Measurements from ENCODE around the gene LTO1.
"Not testable (repeated sequence)": the region's sequence is repeated elsewhere in the genome, so short reads cannot be mapped to it uniquely, and the experiment has no call there.

LTO1 gene

DNA sequence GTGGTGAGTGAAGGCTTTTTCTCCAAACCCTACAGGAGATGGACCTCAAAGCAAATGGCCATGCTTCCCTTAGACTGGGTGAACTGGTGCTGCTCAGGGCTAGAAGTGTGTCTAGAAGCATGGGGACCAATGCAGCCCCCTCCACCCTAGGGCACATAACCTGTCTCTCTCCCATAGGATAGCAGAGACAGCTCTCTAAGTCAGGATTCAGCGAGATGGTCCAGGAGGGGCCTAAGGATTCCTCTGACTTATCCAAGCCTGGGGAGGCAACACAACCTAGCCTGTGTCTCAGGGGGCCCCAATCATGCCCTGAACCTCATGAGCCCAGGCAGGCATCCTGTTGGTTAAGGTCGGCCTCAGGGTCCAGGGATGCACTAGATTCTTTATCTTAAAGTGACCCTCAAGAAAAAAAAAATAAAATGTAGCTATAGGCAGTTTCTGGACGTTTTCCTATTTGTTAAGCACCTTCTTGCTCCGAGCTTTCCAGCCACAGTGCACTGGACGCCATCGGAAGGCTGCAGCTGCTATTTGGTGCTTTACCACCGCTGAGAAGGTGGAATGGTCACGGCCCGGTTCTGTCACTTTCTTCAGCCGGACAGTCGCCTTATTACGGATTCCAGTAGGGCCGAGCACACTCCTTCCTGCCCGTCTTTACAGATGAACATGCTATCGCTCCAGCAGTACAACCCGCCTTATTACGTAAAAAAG lies 39.2 kb downstream of the LTO1 start:
- H3K27ac Mint-ChIP-seq (ENCODE audit: low read depth) = no peak overlapping the region
- no peak overlapping the region for H3K4me3 Mint-ChIP-seq
- H3K9me3 Mint-ChIP-seq = no peaks in the 10 kb centered on the region
- ATAC-seq (replicated peaks; ENCODE audit: extremely low read depth, poor library complexity, severe bottlenecking) (no peak), DNase-seq (ENCODE audit: low spot score in 2 of 2) (no peak)
- H3K4me1 Mint-ChIP-seq = peaks cover 15% of the 10 kb centered on the region
- peaks cover 75% of the 10 kb centered on the region for H3K27me3 Mint-ChIP-seq
- H3K36me3 Mint-ChIP-seq (ENCODE audit: insufficient read depth) = peaks cover 2% of the 10 kb centered on the region

DNA sequence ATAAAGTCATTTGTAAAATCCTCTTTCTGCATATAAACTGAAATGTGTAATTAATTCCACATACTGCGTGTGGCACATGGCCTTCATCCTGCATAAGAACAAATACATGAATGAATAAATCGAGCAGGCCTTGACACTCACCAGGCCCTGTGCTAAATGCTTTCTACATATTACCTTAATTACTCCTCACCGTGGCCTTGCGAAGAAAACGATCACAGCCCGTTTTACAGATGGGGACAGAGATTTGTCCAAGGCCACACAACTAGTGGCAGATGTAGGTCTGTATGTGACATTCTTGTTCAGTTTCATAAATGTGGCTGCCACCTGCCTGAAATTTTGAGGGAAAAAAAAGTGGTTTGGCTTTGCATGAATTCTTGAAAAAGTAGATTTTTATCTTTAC lies 40.0 kb downstream of the LTO1 start:
- H3K27ac Mint-ChIP-seq (ENCODE audit: low read depth) = no peak overlapping the region
- DNase-seq (ENCODE audit: low spot score in 2 of 2) = no peak
- ATAC-seq (replicated peaks; ENCODE audit: extremely low read depth, poor library complexity, severe bottlenecking) = no peak
- no peaks in the 10 kb centered on the region for H3K9me3 Mint-ChIP-seq
- H3K36me3 Mint-ChIP-seq (ENCODE audit: insufficient read depth) = no peaks in the 10 kb centered on the region
- peaks cover 7% of the 10 kb centered on the region for H3K4me1 Mint-ChIP-seq
- H3K27me3 Mint-ChIP-seq = peaks cover 67% of the 10 kb centered on the region
- H3K4me3 Mint-ChIP-seq = no peak overlapping the region

DNA sequence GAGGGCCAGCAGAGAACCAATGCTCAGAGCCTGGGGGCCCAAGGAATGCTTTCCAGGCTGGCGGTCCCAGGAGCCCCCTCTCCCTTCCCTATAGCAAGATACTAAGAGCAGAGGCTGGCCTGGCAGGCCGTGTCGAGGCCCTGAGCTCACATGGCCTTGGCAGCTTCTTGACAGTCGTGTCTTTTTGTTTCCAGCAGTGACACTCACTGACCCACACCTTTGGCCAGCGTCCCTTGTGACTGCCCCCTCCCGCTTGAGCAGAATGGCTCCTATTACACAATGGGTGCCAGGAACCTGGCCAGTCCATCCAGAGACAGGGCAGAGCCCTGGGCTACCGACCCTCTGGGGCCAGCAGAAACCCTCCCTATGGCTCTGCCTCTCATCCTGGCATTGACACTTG lies 40.6 kb downstream of the LTO1 start:
- H3K27me3 Mint-ChIP-seq = peaks cover 67% of the 10 kb centered on the region
- DNase-seq (ENCODE audit: low spot score in 2 of 2) (no peak), ATAC-seq (replicated peaks; ENCODE audit: extremely low read depth, poor library complexity, severe bottlenecking) (no peak)
- peaks cover 5% of the 10 kb centered on the region for H3K9me3 Mint-ChIP-seq
- H3K4me1 Mint-ChIP-seq = peaks cover 5% of the 10 kb centered on the region
- H3K36me3 Mint-ChIP-seq (ENCODE audit: insufficient read depth) = no peaks in the 10 kb centered on the region
- no peak overlapping the region for H3K4me3 Mint-ChIP-seq
- no peak overlapping the region for H3K27ac Mint-ChIP-seq (ENCODE audit: low read depth)

DNA sequence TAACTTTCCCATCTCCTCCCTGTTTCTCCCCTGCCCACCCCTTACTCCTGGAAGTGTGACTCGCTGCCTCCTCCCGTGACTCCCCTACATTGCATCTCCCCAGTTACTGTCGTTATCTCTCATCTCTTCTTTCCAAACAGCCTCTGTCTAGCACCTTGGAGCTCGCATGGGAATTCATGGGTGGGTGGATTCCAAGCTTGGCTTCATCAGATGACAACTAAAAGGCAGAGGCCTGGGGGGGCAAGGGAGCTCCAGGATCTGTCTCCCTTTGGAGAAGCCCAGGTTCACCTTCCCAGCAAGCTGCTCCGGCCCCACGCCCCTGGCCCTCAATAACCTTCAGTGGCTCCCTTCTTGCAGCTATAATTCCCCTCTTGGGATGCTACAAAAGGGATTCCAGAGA lies 41.1 kb downstream of the LTO1 start:
- H3K9me3 Mint-ChIP-seq = peaks cover 9% of the 10 kb centered on the region
- no peak overlapping the region for H3K4me3 Mint-ChIP-seq
- ATAC-seq (replicated peaks; ENCODE audit: extremely low read depth, poor library complexity, severe bottlenecking) = no peak

DNA sequence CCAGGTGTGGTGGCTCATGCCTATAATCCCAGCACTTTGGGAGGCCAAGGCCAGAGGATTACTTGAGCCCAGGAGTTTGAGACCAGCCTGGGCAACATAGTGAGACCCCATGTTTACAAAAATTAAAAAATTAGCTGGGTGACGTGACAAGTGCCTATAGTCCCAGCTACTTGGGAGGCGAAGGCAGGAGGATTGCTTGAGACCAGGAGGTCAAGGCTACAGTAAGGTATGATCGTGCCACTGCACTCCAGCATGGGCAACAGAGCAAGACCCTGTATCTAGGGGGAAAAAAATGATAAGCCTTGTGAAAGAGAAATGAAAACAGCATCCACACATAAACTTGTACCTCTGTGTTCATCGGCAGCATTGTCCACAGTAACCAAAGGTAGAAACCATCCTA lies 42.3 kb downstream of the LTO1 start:
- H3K4me1 Mint-ChIP-seq = no peaks in the 10 kb centered on the region
- DNase-seq (ENCODE audit: low spot score in 2 of 2) = no peak
- no peak overlapping the region for H3K4me3 Mint-ChIP-seq
- H3K27ac Mint-ChIP-seq (ENCODE audit: low read depth) = no peak overlapping the region
- H3K9me3 Mint-ChIP-seq = peaks cover 9% of the 10 kb centered on the region
- H3K36me3 Mint-ChIP-seq (ENCODE audit: insufficient read depth) = no peaks in the 10 kb centered on the region
- ATAC-seq (replicated peaks; ENCODE audit: extremely low read depth, poor library complexity, severe bottlenecking) = no peak
- H3K27me3 Mint-ChIP-seq = peaks cover 59% of the 10 kb centered on the region

More for the DNA sequence above, 41.1 kb downstream of the LTO1 start:
- Mint-ChIP-seq H3K36me3 (ENCODE audit: insufficient read depth) (no peaks in the 10 kb centered on the region), H3K4me1 (peaks cover 5% of the 10 kb centered on the region), H3K27ac (ENCODE audit: low read depth) (no peak overlapping the region), H3K27me3 (peaks cover 67% of the 10 kb centered on the region)
- DNase-seq (ENCODE audit: low spot score in 2 of 2) = no peak

DNA sequence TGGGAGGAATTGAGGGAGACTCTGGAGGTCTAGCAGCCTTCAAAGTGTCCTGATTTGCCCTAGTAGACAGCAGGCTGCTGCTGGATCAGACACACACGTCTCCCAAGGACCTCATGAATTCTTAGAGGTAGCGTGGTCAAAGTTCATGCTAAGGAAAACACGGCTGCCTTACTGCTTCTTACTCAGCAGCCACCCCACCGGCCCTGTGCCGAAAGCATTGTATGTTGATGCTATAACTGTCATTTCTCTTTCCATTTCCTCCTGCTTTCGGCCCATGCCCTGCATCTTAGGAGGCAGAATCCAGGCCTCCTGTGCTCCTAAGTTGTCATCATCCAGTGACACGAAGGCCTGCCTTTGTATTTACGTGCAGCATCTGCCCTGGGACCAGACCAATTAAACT lies 44.7 kb downstream of the LTO1 start:
- H3K9me3 Mint-ChIP-seq = peaks cover 9% of the 10 kb centered on the region
- no peak overlapping the region for H3K4me3 Mint-ChIP-seq
- peaks cover 59% of the 10 kb centered on the region for H3K27me3 Mint-ChIP-seq
- H3K27ac Mint-ChIP-seq (ENCODE audit: low read depth) = no peak overlapping the region
- ATAC-seq (replicated peaks; ENCODE audit: extremely low read depth, poor library complexity, severe bottlenecking) (no peak), DNase-seq (ENCODE audit: low spot score in 2 of 2) (no peak)
- no peaks in the 10 kb centered on the region for H3K36me3 Mint-ChIP-seq (ENCODE audit: insufficient read depth)
- H3K4me1 Mint-ChIP-seq = no peaks in the 10 kb centered on the region

DNA sequence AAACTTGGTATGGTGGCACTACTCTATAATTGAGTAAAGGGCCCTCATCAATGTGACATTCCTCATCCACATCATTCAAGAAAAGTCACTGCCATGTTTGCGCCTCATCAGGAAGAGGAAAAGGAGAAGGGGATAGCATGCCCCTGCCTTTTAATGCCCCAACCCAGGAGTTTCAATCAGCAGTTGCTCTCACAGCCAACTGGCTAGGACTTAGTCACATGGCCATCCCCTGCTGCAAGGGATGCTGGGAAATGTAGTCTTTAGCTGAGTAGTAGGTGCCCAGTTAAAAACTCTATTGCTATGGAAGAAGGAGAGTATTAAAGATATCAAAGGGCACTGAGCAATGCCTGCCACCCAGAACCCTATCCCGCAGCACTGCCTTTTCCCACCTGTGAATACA lies 45.1 kb downstream of the LTO1 start:
- no peak for ATAC-seq (replicated peaks; ENCODE audit: extremely low read depth, poor library complexity, severe bottlenecking)
- H3K27ac Mint-ChIP-seq (ENCODE audit: low read depth) = no peak overlapping the region
- H3K9me3 Mint-ChIP-seq = peaks cover 9% of the 10 kb centered on the region

DNA sequence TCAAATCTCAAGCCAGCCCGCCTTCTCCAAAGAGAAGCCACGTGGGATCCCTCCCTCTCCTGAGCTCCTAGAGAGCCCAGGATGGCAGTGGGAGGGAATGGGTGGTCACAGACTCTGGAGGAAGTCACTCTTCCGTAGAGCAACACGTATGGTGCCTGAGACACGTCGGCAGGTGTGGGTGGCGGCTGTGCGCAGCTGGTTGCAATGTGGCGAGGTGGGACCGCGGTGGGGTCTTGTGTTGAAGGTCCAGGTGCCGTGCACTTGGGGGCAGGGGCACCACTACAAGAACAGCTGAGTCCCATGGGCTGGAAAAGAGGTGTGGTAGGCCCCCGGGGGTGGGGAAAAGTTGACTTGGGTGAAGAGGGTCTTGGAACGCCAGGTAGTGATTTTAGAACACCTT lies 47.6 kb downstream of the LTO1 start:
- H3K4me3 Mint-ChIP-seq = no peak overlapping the region
- peaks cover 9% of the 10 kb centered on the region for H3K9me3 Mint-ChIP-seq
- peaks cover 56% of the 10 kb centered on the region for H3K27me3 Mint-ChIP-seq
- H3K36me3 Mint-ChIP-seq (ENCODE audit: insufficient read depth) = no peaks in the 10 kb centered on the region
- no peak overlapping the region for H3K27ac Mint-ChIP-seq (ENCODE audit: low read depth)
- no peak for DNase-seq (ENCODE audit: low spot score in 2 of 2)
- no peaks in the 10 kb centered on the region for H3K4me1 Mint-ChIP-seq
- no peak for ATAC-seq (replicated peaks; ENCODE audit: extremely low read depth, poor library complexity, severe bottlenecking)

More for the DNA sequence above, 45.1 kb downstream of the LTO1 start:
- Mint-ChIP-seq H3K4me1 (no peaks in the 10 kb centered on the region), H3K36me3 (ENCODE audit: insufficient read depth) (no peaks in the 10 kb centered on the region), H3K27me3 (peaks cover 59% of the 10 kb centered on the region), H3K4me3 (no peak overlapping the region)
- DNase-seq (ENCODE audit: low spot score in 2 of 2) = no peak

DNA sequence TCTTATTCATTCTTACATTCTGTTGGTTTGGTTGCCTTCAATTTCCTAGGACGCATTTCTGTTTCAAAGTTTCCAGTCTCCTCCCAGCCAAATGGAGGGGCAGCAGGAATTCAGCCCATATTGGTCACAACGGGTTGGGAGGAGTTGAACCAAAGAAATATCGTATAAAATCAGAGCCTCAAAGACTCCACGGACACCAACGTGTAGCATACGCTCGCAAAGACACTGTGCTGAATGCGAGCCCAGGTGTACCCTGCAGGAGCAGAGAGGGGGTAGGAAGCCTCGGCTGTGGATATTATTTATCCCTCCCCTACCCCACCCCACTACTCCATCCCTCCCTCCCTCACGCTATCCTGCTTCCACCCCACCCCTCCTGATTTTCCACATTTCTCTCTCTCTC lies 49.7 kb downstream of the LTO1 start:
- H3K27ac Mint-ChIP-seq (ENCODE audit: low read depth) = no peak overlapping the region
- DNase-seq (ENCODE audit: low spot score in 2 of 2) = no peak
- no peaks in the 10 kb centered on the region for H3K4me1 Mint-ChIP-seq
- H3K9me3 Mint-ChIP-seq = peaks cover 9% of the 10 kb centered on the region
- no peak overlapping the region for H3K4me3 Mint-ChIP-seq
- no peak for ATAC-seq (replicated peaks; ENCODE audit: extremely low read depth, poor library complexity, severe bottlenecking)
- H3K27me3 Mint-ChIP-seq = peaks cover 56% of the 10 kb centered on the region
- H3K36me3 Mint-ChIP-seq (ENCODE audit: insufficient read depth) = no peaks in the 10 kb centered on the region

DNA sequence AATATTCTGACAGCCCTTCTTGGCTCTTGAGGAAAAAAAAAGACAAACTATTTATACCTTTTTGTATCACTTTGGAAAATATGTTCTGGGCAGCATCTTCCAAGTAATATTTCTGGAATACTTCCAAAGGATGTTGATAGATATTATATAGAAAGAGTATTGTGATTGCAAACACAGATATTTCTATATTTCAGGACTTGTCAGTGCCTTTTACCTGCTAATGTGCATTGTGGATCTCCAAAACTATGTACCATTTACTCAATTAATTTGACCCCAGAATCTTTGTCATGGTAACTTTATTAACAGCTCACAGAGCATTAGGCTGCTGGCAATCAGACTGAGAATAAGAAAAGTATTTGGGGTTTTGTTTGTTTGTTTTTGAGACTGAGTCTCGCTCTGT lies 50.9 kb downstream of the LTO1 start:
- Mint-ChIP-seq H3K27ac (ENCODE audit: low read depth) (no peak overlapping the region), H3K27me3 (peaks cover 58% of the 10 kb centered on the region), H3K4me1 (no peaks in the 10 kb centered on the region), H3K4me3 (no peak overlapping the region), H3K9me3 (peaks cover 1% of the 10 kb centered on the region), H3K36me3 (ENCODE audit: insufficient read depth) (no peaks in the 10 kb centered on the region)
- ATAC-seq (replicated peaks; ENCODE audit: extremely low read depth, poor library complexity, severe bottlenecking) (no peak), DNase-seq (ENCODE audit: low spot score in 2 of 2) (no peak)

DNA sequence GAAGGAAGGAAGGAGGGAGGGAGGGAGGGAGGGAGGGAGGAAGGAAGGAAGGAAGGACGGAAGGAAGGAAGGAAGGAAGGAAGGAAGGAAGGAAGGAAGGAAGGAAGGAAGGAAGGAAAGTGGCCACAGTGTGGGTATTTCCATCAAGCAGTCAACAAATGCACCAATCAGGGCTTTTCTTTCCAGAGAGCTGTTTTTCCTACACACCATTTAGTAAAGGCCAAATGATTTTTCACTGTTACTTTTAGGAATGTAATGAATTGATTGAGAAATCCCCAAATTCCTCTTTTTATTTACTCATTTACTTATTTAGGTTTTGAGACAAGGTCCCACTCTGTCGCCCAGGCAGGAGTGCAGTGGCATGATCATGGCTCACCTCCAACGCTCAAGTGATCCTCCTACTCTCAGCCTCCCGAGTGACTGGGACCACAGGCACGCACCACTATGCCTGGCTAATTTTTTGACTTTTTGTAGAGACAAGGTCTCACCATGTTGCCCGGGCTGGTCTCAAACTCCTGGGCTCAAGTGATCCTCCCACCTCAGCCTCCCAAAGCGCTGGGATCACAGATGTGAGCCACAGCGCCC lies 53.0 kb downstream of the LTO1 start:
- H3K9me3 Mint-ChIP-seq; H3K36me3 Mint-ChIP-seq (ENCODE audit: insufficient read depth); DNase-seq (ENCODE audit: low spot score in 2 of 2); H3K4me3 Mint-ChIP-seq; H3K27ac Mint-ChIP-seq (ENCODE audit: low read depth); ATAC-seq (replicated peaks; ENCODE audit: extremely low read depth, poor library complexity, severe bottlenecking); H3K4me1 Mint-ChIP-seq: not testable (repeated sequence)
- H3K27me3 Mint-ChIP-seq = peaks cover 66% of the 10 kb centered on the region

DNA sequence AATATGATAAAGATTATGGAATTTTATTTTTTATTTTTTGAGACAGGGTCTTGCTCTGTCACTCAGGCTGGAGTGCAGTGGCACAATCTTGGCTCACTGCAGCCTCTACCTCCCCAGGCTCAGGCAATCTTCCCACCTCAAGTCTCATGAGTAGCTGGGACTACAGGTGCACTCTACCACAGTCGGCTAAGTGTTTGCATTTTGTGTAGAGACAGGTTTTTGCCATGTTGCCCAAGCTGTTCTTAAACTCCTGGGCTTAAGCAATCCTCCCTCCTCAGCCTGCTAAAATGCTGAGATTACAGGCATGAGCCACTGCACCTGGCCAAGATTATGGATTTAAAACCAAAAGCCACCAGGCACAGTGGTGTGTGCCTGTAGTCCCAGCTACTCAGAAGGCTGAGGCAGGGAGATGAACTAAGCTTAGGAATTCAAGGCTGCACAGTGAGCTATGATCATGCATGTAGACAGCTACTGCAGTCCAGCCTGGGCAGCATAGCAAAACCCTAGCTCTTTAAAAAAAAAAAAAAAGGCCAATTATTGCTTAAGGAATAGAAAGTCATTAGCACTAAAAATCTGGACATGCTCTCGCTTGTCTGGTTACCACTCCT lies 54.4 kb downstream of the LTO1 start:
- Mint-ChIP-seq H3K27ac (ENCODE audit: low read depth) (no peak overlapping the region), H3K4me1 (no peaks in the 10 kb centered on the region), H3K36me3 (ENCODE audit: insufficient read depth) (no peaks in the 10 kb centered on the region), H3K9me3 (no peaks in the 10 kb centered on the region), H3K27me3 (peaks cover 64% of the 10 kb centered on the region), H3K4me3 (no peak overlapping the region)
- DNase-seq (ENCODE audit: low spot score in 2 of 2) (no peak), ATAC-seq (replicated peaks; ENCODE audit: extremely low read depth, poor library complexity, severe bottlenecking) (no peak)

DNA sequence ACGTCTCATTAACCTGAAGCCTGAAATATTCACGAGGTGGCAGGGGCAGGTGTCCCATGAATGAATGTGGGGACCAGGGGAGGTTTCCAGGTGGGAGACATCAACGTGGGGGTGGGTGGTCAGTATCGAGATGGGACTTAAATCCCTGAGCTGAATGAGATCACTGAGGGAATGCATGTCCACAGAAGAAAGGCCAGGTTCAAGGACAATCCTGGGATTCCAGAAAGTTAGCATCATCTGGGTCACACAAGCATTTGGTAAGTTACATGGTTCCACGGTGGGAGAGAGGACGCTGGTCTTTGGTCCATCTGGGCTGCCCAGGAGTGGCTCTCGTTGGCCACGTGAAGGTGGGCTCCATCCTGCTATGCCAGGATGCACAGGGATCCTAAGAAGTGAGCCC lies 56.9 kb downstream of the LTO1 start:
- H3K27ac Mint-ChIP-seq (ENCODE audit: low read depth) = no peak overlapping the region

More for the DNA sequence above, 56.9 kb downstream of the LTO1 start:
- peaks cover 60% of the 10 kb centered on the region for H3K27me3 Mint-ChIP-seq
- ATAC-seq (replicated peaks; ENCODE audit: extremely low read depth, poor library complexity, severe bottlenecking) (no peak), DNase-seq (ENCODE audit: low spot score in 2 of 2) (no peak)
- no peaks in the 10 kb centered on the region for H3K4me1 Mint-ChIP-seq
- no peaks in the 10 kb centered on the region for H3K36me3 Mint-ChIP-seq (ENCODE audit: insufficient read depth)
- H3K9me3 Mint-ChIP-seq = no peaks in the 10 kb centered on the region
- H3K4me3 Mint-ChIP-seq = no peak overlapping the region
